Measurements from ENCODE around the gene ZSCAN12.
"Not testable (repeated sequence)": the region's sequence is repeated elsewhere in the genome, so short reads cannot be mapped to it uniquely, and the experiment has no call there.

ZSCAN12 gene
- total RNA-seq: 2.0 to 10.9 (median 7.1) reads per million in 18 experiments

DNA sequence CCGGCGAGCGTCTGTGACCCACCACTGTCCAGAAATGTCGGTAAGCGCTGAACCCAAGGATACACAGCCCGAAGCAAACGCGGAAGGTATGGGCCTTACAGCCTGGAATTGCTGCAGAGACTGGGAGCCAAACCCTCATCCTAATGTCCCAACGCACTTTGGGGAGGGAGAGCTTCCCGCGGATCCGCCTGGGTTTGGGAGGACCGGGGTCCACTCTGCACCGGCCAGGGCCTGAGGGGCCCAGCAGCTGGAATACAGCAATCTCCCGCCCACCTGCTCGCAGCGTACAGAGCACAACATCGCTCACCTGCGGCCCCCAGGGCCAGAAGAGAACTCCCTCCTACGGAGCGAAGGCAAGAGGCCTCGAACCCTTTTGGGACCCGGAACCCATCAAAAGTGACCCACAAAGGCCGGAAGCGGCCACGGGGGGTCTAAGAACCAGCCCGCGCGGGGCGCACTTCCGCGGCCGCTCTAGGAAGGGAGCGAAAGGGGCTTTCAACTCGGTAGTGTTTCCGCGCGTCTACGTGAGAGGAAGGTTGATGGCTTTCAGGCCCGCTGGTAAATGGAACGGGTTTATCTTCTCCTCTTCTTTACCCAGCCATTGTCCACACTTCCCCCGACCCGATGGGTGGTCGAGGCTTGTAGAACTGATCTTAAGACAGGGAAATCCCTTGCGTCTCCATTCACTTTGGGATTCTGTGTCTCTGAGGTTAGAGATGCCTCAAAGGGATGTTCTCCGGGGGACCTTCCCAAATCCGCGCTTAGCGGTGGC lies at the start of gene ZSCAN12:
Gene ZSCAN12 (minus strand): TSS at position 398 of the 772 bp plus-strand sequence. CDS start 1,342 bp downstream, outside the sequence.
- DNase-seq: peak; percentile 71 to 77

DNA sequence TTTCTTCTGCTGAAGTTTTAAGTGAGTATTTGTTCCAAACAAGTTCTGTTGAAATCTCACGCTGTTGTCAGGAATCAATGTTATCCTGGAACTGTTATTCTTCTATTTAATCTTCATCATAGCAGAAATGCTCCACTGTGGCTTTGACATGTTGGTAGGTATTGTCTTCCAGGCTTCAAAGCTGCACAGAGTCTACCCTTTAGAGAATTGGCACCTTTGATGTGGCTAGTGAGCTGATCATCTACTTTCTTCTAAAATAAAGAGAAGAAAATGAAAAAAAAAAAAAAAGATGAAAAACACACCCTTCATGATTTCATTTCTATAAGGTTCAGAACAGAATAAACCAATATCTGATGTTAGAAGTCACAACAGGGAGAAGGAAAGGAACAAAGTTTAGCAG lies 49.5 kb upstream of the ZSCAN12 start:
- no peak for DNase-seq

DNA sequence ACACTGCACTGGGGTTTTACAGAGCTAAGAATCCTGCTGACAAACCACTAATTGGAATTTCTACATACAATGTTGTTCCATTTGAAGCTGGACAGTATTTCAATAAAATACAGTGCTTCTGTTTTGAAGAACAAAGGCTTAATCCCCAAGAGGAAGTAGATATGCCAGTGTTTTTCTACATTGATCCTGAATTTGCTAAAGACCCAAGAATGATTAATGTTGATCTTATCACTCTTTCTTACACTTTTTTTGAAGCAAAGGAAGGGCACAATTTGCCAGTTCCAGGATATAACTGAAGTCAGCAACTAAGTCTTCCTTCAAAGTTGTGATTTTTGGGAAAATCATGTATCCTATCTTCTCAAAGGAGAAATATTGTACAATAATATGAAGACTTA lies 48.0 kb upstream of the ZSCAN12 start:
- DNase-seq: not testable (repeated sequence)

DNA sequence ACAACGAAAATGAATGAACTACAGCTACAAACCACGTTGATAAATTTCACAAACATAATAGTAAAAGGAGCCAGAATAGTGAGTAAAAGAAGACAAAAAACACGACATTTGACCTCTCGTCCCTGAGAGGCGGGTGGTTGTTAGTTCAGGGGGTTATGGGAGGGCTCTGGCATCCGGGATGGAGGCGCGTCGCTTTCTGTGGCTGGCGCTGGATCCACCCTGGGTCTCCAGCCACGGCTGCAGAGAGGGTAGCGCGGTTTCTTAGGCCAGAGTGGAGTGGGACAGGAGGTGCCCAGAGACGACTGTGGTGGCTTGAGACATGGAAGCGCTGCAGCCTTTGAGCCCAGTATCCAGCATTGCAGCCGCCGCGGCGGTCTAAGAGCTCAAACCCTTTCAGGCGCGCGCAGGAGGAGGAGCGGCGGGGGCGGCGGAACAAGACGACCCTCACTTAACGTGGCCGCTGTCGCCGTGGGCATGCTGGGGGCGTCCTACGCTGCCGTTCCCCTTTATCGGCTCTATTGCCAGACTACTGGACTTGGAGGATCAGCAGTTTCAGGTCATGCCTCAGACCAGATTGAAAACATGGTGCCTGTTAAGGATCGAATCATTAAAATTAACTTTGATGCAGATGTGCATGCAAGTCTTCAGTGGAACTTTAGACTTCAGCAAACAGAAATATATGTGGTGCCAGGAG lies 47.4 kb upstream of the ZSCAN12 start:
- DNase-seq: no peak

- not testable (repeated sequence) for DNase-seq
Measured at GRCh38 chr6:28444759-28445158, 45.2 kb upstream of the ZSCAN12 start.

GRCh38 chr6:28443112-28443773 lies 43.7 kb upstream of the ZSCAN12 start, which contains the start of gene ZSCAN23:
TSS of gene ZSCAN23 (minus strand) at chr6:28443491. CDS start at chr6:28436266, 7,225 bp downstream.
- peak in 1 of 2 donors; percentile 24 for DNase-seq

GRCh38 chr6:28442586-28442985 lies 43.0 kb upstream of the ZSCAN12 start:
- no peak for DNase-seq

DNA sequence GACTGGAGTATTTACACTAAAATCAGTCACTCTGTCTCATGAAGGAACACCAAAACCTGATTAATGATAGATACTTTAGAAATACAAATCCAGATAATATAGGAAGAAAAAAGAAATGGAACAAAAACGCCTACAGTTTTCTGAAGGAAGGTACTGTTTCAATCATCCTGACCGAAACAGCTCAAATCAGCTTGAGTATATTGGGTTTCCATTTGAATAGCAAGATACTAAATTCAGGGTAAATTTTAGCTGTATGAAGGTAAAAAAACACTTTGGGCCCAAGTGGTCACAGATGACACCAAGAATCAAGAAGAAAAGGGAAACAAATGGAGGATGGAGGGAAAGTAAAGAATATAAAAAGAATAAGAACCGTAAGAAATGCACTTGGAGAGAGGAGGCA lies 36.9 kb upstream of the ZSCAN12 start:
- DNase-seq: no peak

GRCh38 chr6:28433119-28433518 lies 33.6 kb upstream of the ZSCAN12 start:
- DNase-seq: no peak

DNA sequence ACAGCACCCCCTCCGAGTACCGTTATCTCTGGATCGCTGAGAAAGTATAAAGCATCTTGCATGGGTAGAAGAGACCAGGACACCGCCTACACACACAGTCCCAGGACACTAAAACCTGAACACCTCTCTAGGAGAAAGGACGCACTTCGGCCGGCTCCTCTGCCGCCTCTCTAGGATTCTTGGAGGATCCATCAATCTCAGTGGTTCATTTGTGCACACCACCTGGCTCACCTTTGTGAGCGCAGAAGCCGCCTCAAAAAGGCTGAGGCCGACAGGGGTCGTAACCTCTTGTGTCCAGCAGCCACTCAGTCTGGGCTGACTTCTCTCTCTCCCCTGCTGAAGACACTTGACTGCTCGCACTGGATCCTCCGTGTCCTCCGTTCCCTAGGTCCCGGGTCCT lies 30.2 kb upstream of the ZSCAN12 start:
- DNase-seq: no peak

GRCh38 chr6:28425944-28426541 lies 26.5 kb upstream of the ZSCAN12 start:
- DNase-seq: no peak

- DNase-seq: no peak
Measured at GRCh38 chr6:28424163-28424562, 24.6 kb upstream of the ZSCAN12 start.

GRCh38 chr6:28423546-28423945 lies 24.0 kb upstream of the ZSCAN12 start:
- DNase-seq: no peak

DNA sequence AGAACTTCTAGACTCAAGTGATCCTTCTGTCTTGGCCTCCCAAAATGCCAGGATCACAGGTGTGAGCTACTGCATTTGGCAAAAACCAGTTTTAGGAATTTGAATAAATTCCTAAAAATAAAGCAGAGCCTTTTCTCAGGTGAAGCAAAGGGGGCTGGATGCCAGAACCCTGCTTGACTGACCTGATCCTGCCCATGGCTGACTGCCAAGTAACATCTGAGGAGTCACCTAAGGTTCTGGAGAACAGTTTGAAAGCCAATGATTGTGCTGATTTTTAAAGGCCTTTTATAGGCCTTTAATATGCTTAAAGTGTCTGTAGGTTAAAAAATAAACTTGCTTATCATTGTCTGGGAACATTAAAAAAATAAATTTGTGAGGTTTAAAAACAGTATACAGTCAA lies 14.1 kb upstream of the ZSCAN12 start:
- no peak for DNase-seq

- DNase-seq: no peak
Measured at GRCh38 chr6:28410767-28411166, 11.2 kb upstream of the ZSCAN12 start.

DNA sequence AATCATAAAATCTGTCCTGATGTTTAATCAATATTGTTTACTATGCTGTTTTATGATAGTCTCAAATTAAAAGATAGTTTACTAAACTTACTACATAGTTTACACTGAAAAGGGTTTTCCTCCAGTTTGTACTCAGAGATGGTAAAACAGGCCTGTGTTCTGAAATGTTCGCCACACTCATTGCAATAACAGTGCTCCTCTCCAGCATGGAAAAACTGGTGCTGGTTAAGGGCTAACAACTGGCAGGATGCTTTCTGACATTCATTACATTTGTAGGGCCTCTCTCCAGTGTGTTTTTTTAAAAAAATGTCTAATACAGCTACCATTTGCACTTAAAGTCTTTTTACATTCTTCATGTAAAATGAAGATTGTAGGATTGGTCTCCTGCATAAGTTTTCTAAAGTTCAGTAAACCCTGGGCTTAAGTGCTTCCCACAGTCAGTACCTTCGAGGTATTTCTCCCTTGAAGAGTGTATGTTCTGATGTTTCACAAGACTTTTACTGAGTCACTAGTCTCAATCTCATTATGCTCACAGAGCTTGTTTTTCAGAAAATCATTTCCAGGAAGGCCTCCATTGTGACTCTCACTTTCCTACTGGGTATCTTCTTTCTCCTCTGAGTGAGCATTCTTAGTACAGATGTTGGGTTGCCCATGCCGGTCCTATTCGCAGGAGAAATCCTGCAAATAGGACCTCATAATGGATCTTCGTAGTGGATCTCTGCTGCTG lies 8.7 kb upstream of the ZSCAN12 start:
- no peak for DNase-seq

DNA sequence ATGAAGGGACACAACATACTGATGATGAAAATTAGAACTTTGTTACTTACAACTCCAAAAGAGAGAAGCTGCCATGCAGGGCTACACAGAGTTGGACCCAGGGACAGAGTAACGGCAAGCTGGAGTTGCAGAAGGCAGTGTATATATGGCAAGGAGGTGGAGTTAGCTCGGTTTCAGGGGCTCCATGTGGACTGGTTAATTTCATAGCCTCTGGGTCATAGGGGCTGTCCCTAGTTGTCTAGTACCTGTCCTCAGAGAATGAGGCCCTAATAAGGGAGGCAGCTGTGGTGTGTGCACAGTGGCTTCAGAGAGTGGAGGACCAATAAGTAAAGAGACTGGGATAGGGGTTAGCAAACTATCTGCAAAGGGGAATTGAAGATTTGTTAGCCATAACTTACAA lies 7.9 kb upstream of the ZSCAN12 start:
- DNase-seq: no peak

DNA sequence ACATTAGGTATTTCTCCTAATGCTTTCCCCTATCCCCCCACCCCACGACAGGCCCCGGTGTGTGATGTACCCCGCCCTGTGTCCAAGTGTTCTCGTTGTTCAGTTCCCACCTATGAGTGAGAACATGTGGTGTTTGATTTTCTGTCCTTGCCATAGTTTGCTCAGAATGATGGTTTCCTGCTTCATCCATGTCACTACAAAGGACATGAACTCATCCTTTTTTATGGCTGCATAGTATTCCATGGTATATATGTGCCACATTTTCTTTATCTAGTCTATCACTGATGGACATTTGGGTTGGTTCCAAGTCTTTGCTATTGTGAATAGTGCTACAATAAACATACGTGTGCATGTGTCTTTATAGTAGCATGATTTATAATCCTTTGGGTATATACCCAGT lies 4.4 kb upstream of the ZSCAN12 start:
- not testable (repeated sequence) for DNase-seq

GRCh38 chr6:28402197-28402596 lies 2.6 kb upstream of the ZSCAN12 start:
- no peak for DNase-seq

GRCh38 chr6:28401172-28401571 lies 1.6 kb upstream of the ZSCAN12 start:
- DNase-seq: no peak

DNA sequence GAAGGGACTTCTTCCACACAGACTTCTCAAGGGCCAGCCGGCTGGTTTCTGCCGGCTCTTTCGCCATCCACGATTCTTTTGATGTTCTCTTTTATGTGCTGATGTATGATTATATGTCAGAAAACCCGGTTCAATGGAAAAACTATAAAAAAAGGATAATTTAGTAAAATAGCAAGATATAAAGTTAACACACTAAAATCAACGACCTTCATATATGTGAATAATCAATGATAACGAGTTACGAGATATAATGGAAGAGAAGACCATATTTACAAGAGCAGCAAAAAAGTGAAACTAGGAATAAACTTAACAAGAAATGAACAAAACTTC lies 540 bp upstream of the ZSCAN12 start:
- DNase-seq: peak in 1 of 2 donors; percentile 2

- no peak for DNase-seq
Measured at GRCh38 chr6:28395918-28396317, 3.6 kb downstream of the ZSCAN12 start.

All from inflammatory macrophage (primary cell).